Suppressor macrophage treated with lipopolysaccharide for 1 hour (primary cell): ENCODE data around the gene NPW.

ENCODE experiments used
- DNase-seq, 3 donors: peaks; one replicate each; pipeline ENCODE4 v3.0.0-alpha.2; 2020 to 2022

The NPW gene

GRCh38 chr16:2037115-2037514, 17.5 kb downstream of the NPW start:
- no peak for DNase-seq

GRCh38 chr16:2037647-2038381, 18.2 kb downstream of the NPW start:
- DNase-seq, result no peak

- no peak for DNase-seq
Measured at GRCh38 chr16:2038382-2039231, 19.0 kb downstream of the NPW start.

GRCh38 chr16:2039274-2040031, 19.9 kb downstream of the NPW start:
- DNase-seq, result no peak

GRCh38 chr16:2040041-2040786, 20.6 kb downstream of the NPW start:
- DNase-seq, result no peak

GRCh38 chr16:2040787-2041522, 21.4 kb downstream of the NPW start:
- DNase-seq, result no peak

- no peak for DNase-seq
Measured at GRCh38 chr16:2042171-2042985, 22.8 kb downstream of the NPW start.

- peak in 2 of 3 donors; percentile 55 to 72 for DNase-seq
Measured at GRCh38 chr16:2042986-2043666, 23.5 kb downstream of the NPW start.

GRCh38 chr16:2043667-2044451, 24.3 kb downstream of the NPW start:
- peak; percentile 90 to 95 (median 91) for DNase-seq

GRCh38 chr16:2044541-2044940, 25.0 kb downstream of the NPW start:
- DNase-seq, result no peak

- no peak for DNase-seq
Measured at GRCh38 chr16:2045965-2046892, 26.6 kb downstream of the NPW start.

- no peak for DNase-seq
Measured at GRCh38 chr16:2046893-2047329, 27.3 kb downstream of the NPW start.

GRCh38 chr16:2047330-2048115, 27.9 kb downstream of the NPW start, which contains the start of the genes NTHL1 and TSC2:
Gene NTHL1 (minus strand): TSS chr16:2047834. CDS start chr16:2047823, 11 bp downstream.
Gene TSC2 (plus strand): TSS chr16:2047985. CDS start chr16:2048616, 631 bp downstream.
- DNase-seq, result peak; percentile 97 to 98 (median 98)

- DNase-seq, result peak in 1 of 3 donors; percentile 39
Measured at GRCh38 chr16:2048116-2048543, 28.5 kb downstream of the NPW start.

GRCh38 chr16:2053211-2053610, 33.6 kb downstream of the NPW start:
- DNase-seq, result no peak

- DNase-seq, result no peak
Measured at GRCh38 chr16:2053897-2054296, 34.3 kb downstream of the NPW start.
